GM12801 (cell line): ENCODE measurements around the gene PNPLA2.

Experiments
- CTCF ChIP-seq: IDR thresholded peaks from one replicate; pipeline ENCODE4 v1.5.1; 2011; ENCODE audit warnings: control low read depth; ENCODE audit not compliant: insufficient read length; ENCODE audit errors: extremely low read depth

The PNPLA2 gene

GRCh38 chr11:803770-804598 lies 14.7 kb upstream of the PNPLA2 start:
- no peak for TF ChIP-seq CTCF

GRCh38 chr11:804599-804964 lies 14.1 kb upstream of the PNPLA2 start:
- TF ChIP-seq CTCF = no peak

- no peak for TF ChIP-seq CTCF
Measured at GRCh38 chr11:808427-809286, 10.1 kb upstream of the PNPLA2 start.

- no peak for TF ChIP-seq CTCF
Measured at GRCh38 chr11:809287-810039, 9.3 kb upstream of the PNPLA2 start, which contains the start of gene RPLP2. Gene RPLP2 (plus strand): TSS chr11:809967. CDS start chr11:810235, 268 bp downstream.

- no peak for TF ChIP-seq CTCF
Measured at GRCh38 chr11:810040-810567, 8.6 kb upstream of the PNPLA2 start.

GRCh38 chr11:811446-812245 lies 7.1 kb upstream of the PNPLA2 start:
- TF ChIP-seq CTCF = no peak
